Measurements from ENCODE around the gene DET1.

Gene DET1

DNA sequence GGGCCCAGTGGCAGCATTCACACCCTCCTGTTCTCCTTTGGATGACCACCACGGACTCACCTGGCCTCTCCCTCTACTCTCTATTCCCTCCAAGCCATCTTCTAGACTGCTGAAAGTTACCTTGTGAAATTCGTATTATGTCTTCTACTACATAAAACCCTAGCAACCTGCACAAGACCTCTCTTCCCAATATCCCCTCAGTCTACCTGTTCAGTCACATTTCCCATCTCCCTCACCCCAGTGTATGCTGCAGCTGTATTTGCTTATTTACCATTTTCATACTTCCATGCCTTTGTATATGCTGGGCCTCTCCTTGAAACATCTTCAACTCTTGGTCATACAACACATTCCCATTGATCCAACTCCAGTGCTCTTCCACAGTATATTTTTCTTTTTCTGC, 35.3 kb downstream of the DET1 start:
- Histone ChIP-seq H3K36me3 (replicated peaks; ENCODE audit: low read depth, low read length) (peaks cover 2% of the 10 kb centered on the region), H3K9me3 (ENCODE audit: insufficient read depth, low read length) (no peaks in the 10 kb centered on the region), H3K27ac (ENCODE audit: low read length) (no peak overlapping the region), H3K27me3 (ENCODE audit: low read depth, low read length) (no peaks in the 10 kb centered on the region), H3K9ac (ENCODE audit: low read length) (no peak overlapping the region), H3K4me3 (ENCODE audit: low read length) (no peak overlapping the region), H4K20me1 (ENCODE audit: insufficient read depth, low read length) (no peaks in the 10 kb centered on the region), H3K4me1 (ENCODE audit: low read length) (peaks cover 16% of the 10 kb centered on the region), H3K79me2 (ENCODE audit: low read length) (no peaks in the 10 kb centered on the region), H2AFZ (ENCODE audit: low read depth, low read length) (no peak overlapping the region), H3K4me2 (ENCODE audit: low read length) (no peak overlapping the region)
- TF ChIP-seq, protein P1, sequence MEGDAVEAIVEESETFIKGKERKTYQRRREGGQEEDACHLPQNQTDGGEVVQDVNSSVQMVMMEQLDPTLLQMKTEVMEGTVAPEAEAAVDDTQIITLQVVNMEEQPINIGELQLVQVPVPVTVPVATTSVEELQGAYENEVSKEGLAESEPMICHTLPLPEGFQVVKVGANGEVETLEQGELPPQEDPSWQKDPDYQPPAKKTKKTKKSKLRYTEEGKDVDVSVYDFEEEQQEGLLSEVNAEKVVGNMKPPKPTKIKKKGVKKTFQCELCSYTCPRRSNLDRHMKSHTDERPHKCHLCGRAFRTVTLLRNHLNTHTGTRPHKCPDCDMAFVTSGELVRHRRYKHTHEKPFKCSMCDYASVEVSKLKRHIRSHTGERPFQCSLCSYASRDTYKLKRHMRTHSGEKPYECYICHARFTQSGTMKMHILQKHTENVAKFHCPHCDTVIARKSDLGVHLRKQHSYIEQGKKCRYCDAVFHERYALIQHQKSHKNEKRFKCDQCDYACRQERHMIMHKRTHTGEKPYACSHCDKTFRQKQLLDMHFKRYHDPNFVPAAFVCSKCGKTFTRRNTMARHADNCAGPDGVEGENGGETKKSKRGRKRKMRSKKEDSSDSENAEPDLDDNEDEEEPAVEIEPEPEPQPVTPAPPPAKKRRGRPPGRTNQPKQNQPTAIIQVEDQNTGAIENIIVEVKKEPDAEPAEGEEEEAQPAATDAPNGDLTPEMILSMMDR (IDR thresholded peaks at IDR 0.05; ENCODE audit: low read depth, low read length): no peak
- no peak for TF ChIP-seq EZH2phosphoT487 (IDR thresholded peaks at IDR 0.05; ENCODE audit: low read depth)

DNA sequence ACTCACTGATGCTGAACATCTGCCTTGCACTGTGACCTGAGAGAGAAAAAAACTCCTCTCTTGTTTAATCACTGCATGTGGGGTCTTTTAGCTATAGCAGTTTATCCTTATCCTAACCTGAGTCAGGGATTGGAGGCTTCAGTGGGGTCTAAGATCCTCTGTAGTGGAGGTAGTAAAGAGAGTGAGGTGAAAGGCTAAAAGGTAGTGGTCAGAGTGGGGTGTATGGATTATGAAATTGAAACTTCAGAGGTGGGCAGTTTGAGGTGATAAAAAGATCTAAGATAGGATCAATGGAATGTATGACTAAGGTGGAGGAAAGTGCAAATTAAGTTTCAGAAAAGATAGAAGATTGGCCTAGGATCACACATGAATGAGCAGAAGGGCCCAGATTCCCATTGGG, 36.5 kb downstream of the DET1 start:
- TF ChIP-seq EZH2phosphoT487 (IDR thresholded peaks at IDR 0.05; ENCODE audit: low read depth): no peak
- TF ChIP-seq, protein P1 (IDR thresholded peaks at IDR 0.05; ENCODE audit: low read depth, low read length): no peak
- no peaks in the 10 kb centered on the region for H4K20me1 ChIP-seq (ENCODE audit: insufficient read depth, low read length)
- no peaks in the 10 kb centered on the region for H3K79me2 ChIP-seq (ENCODE audit: low read length)
- H3K4me2 ChIP-seq (ENCODE audit: low read length): no peak overlapping the region
- H3K36me3 ChIP-seq (replicated peaks; ENCODE audit: low read depth, low read length): peaks cover 2% of the 10 kb centered on the region
- H3K4me3 ChIP-seq (ENCODE audit: low read length): no peak overlapping the region
- peaks cover 23% of the 10 kb centered on the region for H3K4me1 ChIP-seq (ENCODE audit: low read length)
- no peak overlapping the region for H3K9ac ChIP-seq (ENCODE audit: low read length)
- no peaks in the 10 kb centered on the region for H3K9me3 ChIP-seq (ENCODE audit: insufficient read depth, low read length)
- no peak overlapping the region for H2AFZ ChIP-seq (ENCODE audit: low read depth, low read length)
- no peak overlapping the region for H3K27ac ChIP-seq (ENCODE audit: low read length)
- H3K27me3 ChIP-seq (ENCODE audit: low read depth, low read length): no peaks in the 10 kb centered on the region

GRCh38 chr15:88509321-88509720, 37.2 kb downstream of the DET1 start:
- Histone ChIP-seq H3K9ac (ENCODE audit: low read length) (no peak overlapping the region), H2AFZ (ENCODE audit: low read depth, low read length) (no peak overlapping the region)
- TF ChIP-seq, protein P1 (IDR thresholded peaks at IDR 0.05; ENCODE audit: low read depth, low read length): no peak
- TF ChIP-seq EZH2phosphoT487 (IDR thresholded peaks at IDR 0.05; ENCODE audit: low read depth): no peak

DNA sequence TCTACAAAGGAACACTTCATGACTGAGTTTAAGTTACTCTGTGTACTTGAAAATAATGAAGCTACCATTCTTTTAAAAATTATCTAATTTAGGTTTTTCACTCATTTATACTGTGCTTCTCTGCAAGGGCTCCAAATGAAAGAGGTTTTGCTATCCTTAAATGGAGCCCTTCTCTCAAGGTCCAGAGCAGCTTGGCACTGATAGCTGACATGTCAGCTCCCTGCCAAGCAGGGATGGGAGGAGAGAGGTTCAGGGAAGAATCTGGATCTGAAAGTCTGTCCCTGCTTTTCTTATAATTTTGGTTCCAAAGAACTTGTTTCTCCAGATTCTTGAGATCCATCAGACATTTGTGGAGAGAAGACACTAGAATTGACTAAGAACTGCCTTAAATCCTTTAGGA, 39.9 kb downstream of the DET1 start:
- Histone ChIP-seq H3K27ac (ENCODE audit: low read length) (no peak overlapping the region), H3K4me1 (ENCODE audit: low read length) (peaks cover 41% of the 10 kb centered on the region), H3K4me3 (ENCODE audit: low read length) (no peak overlapping the region), H2AFZ (ENCODE audit: low read depth, low read length) (no peak overlapping the region), H3K79me2 (ENCODE audit: low read length) (no peaks in the 10 kb centered on the region), H3K27me3 (ENCODE audit: low read depth, low read length) (no peaks in the 10 kb centered on the region), H3K9ac (ENCODE audit: low read length) (no peak overlapping the region), H4K20me1 (ENCODE audit: insufficient read depth, low read length) (no peaks in the 10 kb centered on the region), H3K4me2 (ENCODE audit: low read length) (no peak overlapping the region), H3K9me3 (ENCODE audit: insufficient read depth, low read length) (no peaks in the 10 kb centered on the region), H3K36me3 (replicated peaks; ENCODE audit: low read depth, low read length) (peaks cover 2% of the 10 kb centered on the region)
- no peak for TF ChIP-seq EZH2phosphoT487 (IDR thresholded peaks at IDR 0.05; ENCODE audit: low read depth)
- TF ChIP-seq, protein P1 (IDR thresholded peaks at IDR 0.05; ENCODE audit: low read depth, low read length): no peak

More at GRCh38 chr15:88509321-88509720, 37.2 kb downstream of the DET1 start:
- no peaks in the 10 kb centered on the region for H3K9me3 ChIP-seq (ENCODE audit: insufficient read depth, low read length)
- no peaks in the 10 kb centered on the region for H3K79me2 ChIP-seq (ENCODE audit: low read length)
- no peak overlapping the region for H3K27ac ChIP-seq (ENCODE audit: low read length)
- H3K27me3 ChIP-seq (ENCODE audit: low read depth, low read length): no peaks in the 10 kb centered on the region
- H4K20me1 ChIP-seq (ENCODE audit: insufficient read depth, low read length): no peaks in the 10 kb centered on the region
- H3K4me2 ChIP-seq (ENCODE audit: low read length): no peak overlapping the region
- peaks cover 29% of the 10 kb centered on the region for H3K4me1 ChIP-seq (ENCODE audit: low read length)
- H3K36me3 ChIP-seq (replicated peaks; ENCODE audit: low read depth, low read length): peaks cover 2% of the 10 kb centered on the region
- H3K4me3 ChIP-seq (ENCODE audit: low read length): no peak overlapping the region
